ENCODE measurements around the gene IRF3.
"Not testable (repeated sequence)": the region's sequence is repeated elsewhere in the genome, so short reads cannot be mapped to it uniquely, and the experiment has no call there.

IRF3 gene

GRCh38 chr19:49617860-49618259 is 47.8 kb downstream of the IRF3 start:
- DNase-seq (ENCODE audit: low spot score): not testable (repeated sequence)

- DNase-seq (ENCODE audit: low spot score): no peak
These were observed 48.7 kb downstream of the IRF3 start for GRCh38 chr19:49616945-49617344.

DNA sequence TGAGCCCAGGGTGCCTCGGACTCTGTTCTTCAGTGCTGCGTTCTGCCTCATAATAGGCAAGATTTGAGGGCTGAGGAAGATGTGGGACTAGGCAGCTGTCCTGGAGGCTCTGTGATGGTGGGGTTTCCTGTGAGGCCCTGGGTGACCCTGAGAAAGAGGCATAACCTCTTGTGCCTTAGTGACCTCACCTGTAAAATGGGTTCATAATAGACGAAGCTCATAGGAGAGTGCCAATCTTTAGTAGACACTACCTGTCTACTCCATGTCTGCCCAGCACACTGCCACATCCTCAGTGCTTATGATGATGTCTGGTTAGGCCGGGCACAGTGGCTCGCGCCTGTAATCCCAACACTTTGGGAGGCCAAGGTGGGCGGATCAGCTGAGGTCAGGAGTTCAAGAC is 49.1 kb downstream of the IRF3 start:
- no peak for DNase-seq (ENCODE audit: low spot score)

GRCh38 chr19:49615861-49616260 is 49.8 kb downstream of the IRF3 start:
- DNase-seq (ENCODE audit: low spot score): no peak

DNA sequence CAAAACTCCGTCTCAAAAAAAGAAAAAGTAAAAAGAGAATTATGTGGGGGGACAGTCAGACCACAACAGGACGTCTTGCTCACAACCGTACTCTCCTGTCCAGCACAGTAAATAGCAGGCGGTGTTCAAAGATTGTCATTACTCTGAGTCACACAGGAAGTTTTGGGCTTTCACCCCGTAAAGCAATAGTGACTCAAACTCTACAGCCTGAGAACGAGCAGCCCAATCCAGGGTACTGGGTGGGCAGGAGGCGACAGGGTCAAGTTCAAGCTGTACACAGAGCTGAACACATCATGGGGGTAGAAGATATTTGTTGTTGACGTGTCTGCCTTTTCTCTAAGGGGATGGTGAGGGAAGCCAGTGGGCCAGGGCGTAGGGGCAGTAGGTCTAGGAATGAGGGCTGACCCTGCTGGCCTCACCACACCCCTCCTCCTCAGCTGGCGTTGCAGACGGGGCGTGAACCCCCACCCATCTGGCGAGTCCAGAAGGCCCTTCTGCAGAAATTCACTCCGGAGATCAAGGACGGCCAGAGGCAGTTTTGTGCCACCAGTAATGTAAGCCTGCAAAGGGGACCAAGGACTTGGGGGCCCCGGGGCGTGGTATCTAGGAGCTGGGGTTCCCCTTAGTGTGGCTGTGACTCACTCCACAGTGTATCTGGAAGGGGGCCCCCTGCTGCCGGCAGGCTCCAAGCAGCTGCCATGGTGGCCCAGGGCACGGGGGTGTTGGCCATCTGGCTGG is 51.4 kb downstream of the IRF3 start:
- peak; percentile 76 for DNase-seq (ENCODE audit: low spot score)

GRCh38 chr19:49613374-49613773 is 52.3 kb downstream of the IRF3 start:
- no peak for DNase-seq (ENCODE audit: low spot score)
